ENCODE measurements around the gene GZMA.

Gene GZMA

GRCh38 chr5:55110217-55110616 lies 7.8 kb downstream of the GZMA start:
- DNase-seq (ENCODE audit: low read depth), result no peak

DNA sequence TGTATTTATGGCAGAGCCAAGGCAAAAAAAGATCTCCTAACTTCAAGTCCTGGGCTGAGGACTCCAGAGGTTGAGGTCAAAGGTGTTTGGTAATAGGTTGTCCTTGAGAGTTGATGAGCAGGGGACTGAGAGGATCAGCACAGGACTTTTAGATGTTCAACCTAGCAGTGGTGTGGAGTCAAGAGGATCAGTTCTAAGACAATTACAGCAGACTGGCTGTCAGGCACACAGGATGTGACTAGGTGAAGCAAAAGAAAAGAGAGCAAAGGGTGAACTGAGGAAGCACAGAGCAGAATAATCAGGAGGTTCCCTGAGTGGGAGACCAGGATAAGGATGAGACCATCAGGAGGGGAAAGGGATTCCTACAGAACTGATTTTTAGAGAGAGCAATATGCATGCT lies 10.9 kb downstream of the GZMA start:
- DNase-seq (ENCODE audit: low read depth), result no peak

DNA sequence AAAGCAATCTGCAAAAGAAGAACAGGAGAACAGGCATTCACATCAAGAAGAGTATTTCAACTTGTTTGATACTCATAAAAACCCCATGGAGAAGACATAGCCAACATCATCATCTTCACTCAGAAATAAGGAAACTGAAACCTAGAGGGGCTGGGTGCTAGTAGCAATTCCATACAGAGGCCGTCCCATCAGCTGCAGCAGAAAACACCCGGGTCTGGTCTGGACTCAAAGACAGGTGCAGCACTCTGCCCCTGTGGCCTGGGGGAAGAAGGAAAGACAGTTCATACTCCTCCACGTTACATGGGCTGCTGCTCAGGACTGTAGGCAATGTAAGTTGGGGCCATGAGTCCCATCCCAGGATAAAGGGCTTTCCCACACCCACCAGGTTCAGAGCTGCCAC lies 11.6 kb downstream of the GZMA start:
- DNase-seq (ENCODE audit: low read depth), result no peak

DNA sequence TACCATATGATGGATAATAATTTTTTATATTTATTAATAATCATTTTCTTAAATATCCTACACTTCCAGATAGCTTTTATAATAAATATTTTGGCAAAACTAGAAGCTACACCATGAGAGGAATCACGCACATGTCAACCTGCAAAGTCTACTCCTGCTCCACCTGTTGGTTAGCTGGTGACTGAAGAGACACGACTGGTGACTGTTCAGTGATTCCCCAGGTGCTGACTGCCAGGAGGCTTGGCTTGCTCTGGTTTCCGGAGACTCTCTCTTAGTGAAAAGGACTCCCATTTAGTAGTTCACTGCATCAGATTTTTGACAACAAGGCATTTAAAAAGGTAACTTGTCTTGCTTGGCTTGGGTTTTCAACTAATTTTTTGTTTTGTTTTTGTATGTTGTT lies 20.9 kb downstream of the GZMA start:
- DNase-seq (ENCODE audit: low read depth), result no peak

DNA sequence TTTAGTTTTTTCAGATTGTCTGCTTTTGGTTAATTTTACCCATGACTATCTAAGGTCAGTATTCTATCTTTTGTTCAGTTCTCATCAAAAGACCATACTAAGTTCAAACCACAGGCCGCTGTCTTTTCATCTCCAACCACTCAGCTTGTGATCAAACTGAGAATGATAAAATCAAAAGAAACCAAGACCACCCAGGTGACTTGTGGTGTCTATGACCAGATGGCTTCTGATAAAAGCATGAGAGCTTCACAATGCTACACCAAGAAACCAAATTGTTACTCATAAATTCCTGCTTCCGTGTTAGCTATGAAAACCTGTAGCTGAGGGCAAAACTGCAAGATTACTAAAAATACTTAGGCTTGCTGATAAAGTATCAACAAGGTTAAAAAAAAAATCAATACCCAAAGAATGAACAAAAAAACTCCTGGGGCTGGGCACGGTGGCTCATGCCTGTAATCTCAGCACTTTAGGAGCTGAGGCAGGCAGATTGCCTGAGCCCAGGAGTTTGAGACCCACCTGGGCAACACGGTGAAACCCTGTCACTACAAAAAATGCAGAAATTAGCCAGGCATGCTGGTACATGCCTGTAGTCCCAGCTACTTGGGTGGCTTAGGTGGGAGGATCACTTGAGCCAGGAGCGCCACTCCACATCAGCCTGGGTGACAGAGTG lies 31.7 kb downstream of the GZMA start:
- DNase-seq (ENCODE audit: low read depth), result no peak

- DNase-seq (ENCODE audit: low read depth), result no peak
These were observed 34.1 kb downstream of the GZMA start for GRCh38 chr5:55136521-55136920.

DNA sequence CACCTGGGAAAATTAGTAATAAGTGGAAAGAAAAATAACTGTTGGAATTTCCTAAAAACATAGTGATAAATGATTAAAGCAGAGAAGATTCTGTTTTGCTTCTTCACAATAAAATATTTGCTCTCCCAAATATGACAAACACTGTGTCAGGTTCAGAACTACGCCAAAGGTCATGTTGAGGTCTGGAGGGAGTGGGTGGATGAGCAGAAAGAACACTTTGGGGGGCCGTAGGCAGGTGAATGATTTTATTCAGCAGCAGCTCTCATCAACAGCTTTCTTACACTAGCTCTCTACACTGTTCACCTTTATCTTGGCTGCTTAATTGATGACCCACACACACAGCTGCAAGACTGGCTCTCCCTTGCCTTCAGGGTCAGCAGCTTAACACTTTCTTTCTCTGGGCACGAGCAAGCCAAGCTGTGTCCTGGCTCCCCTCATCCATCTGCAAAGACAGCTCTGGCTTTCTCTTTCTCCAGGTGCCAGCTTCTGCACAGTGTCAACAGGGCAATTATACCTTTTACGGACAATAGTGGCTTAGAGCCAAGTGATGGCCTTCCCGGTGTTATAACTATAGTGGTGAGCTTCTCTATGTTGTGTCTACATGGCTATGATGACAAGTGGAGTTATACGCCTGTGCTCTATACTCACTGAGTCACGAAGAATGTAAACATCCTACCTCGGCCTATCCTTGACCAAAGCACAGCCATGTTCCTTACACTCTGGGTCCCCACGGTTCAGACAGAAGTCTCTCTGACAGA lies 38.6 kb downstream of the GZMA start:
- no peak for DNase-seq (ENCODE audit: low read depth)

- DNase-seq (ENCODE audit: low read depth), result no peak
These were observed 39.7 kb downstream of the GZMA start for GRCh38 chr5:55141945-55142690.

DNA sequence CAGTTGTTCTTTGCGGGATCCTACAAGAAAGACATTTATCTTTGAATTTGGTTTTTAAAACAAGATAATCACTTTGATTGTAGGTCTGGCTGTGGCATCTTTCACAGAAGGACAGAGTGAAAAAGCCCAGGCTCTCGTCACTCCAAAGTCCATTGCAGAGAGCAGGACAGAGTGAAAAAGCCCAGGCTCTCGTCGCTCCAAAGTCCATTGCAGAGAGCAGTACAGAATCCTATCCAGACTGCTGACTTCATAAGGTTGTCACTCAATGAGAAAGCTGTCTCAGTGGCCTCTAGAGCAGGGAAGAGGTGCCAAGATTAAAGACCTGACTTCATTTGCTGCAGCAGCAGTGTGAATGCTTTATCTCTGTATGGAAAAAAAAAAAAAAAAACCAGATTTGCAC lies 41.2 kb downstream of the GZMA start:
- DNase-seq (ENCODE audit: low read depth), result no peak

DNA sequence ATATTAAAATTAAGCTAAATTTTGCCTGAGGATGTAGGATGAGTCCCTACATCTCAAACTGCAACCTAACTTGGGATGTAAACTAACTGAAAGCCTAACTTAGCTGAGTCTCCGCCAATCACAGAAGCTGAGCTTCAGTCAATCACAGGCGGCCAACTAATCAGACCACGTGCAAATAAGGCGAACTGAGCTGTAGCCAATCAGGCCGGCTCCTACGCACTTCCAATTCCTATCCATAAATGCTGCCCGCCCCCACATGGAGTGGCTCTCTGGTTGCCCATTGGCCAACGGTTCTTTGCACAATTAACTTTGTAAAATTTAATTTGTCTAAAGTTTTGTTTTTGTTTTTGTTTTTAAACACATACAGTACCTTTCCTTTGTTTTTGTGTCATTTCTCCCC lies 43.6 kb downstream of the GZMA start:
- DNase-seq (ENCODE audit: low read depth), result no peak

- peak; percentile 70 for DNase-seq (ENCODE audit: low read depth)
These were observed 44.2 kb downstream of the GZMA start for GRCh38 chr5:55146543-55147151.

DNA sequence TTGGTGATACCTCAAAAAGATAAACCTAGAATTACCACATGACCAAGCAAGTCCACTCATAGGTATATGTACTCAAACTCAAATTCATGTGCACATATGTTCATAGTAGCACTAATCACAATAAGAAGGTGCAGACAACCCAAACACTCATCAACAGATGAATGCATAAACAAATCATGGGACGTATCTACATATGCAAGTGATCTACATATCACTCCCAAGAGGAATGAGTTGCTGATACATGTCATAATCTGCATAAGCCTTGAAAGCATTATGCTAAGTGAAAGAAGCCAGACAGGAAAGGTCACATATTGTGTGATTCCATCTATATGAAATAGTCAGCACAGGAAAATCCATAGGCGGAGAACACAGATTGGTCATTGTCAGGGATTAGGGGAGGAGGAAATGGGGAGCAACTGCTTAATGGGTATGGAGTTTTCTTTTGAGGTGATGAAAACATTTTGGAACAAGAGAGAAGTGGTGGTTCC lies 46.9 kb downstream of the GZMA start:
- DNase-seq (ENCODE audit: low read depth), result no peak

DNA sequence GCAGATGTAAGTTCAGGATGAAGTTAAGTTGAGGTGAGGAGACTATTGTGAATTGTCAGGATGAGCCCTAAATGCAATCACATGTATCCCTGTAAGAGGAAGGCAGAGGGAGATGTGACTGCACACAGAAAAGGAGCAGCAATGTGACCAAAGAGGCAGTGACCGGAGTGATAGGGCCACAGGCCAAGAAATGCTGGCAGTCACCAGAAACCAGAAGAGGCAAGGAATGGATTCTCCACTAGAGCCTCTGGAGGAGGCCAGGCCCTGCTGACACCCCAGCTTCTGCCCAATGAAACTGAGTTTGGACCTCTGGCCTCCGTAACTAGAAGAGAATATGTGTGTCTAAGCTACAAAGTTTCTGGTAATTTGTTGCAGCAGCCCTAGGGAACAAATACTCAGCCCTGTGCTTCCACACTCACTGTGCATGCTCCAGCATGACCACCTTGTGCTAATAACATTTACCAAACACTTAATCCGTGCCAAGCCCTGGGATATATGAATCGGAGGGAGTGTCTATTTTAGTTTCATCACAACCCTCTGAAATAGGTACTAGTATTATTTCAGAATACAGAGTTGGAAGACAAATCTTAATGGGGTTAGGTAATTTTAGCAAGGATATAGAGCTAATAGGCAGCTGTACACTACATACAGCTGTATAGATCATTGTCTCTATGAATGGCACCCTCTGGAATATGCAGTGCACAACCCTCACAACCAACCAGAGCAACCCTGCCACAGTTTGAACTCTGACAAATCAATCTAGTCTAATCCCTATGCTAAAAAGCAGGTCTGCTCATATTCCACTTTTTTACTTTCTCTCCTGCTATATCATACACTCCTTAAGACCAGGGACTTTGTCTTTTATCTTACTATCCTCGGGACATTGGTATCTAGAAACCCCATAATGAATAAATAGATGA lies 49.7 kb downstream of the GZMA start:
- no peak for DNase-seq (ENCODE audit: low read depth)

DNA sequence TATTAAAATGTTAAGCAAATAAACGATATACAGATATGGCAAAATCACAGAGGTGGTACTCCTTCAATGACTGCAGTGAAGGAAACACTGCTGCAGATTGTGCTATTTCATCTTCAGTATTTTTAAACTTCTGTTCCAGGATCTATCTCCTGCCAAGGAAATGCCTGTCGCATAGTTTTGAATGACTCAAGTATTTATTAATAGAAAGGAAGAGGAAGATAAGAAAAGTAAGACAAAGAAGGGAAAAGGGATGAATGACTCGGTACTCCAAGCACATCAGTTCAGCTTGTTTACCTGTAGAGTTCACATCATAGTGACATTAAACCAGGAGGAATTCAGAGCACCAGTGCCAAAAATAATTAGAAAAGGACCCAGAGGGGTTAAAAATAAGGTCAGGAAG lies 52.4 kb downstream of the GZMA start:
- DNase-seq (ENCODE audit: low read depth), result no peak
